ENCODE results near the gene NF1. TPM values are rescaled to one million over a fixed set of nuclear protein-coding genes. Genes with fewer than 3 reads are reported as not detected.

Gene NF1
- total and polyA plus RNA-seq, 2 of the 13 experiments (the other 11 are each of a cell fraction or from before 2014, with no cell fraction given), result 21.5 to 26.5 TPM

- peak; percentile 31; the same call in 1 of the 2 replicates for TF ChIP-seq GABPB1 (CRISPR knock-in tag; IDR thresholded peaks at IDR 0.05)
These were observed 330.7 kb downstream of the NF1 start (continued) for GRCh38 chr17:31425282-31426040.

Small RNA genes within 50 kb of the gene (microRNA-seq; reads per million reads assigned to microRNA genes)
- 2.2 reads per million, percentile 11 among the genes with 10 or more reads in this experiment for gene MIR4733

Small RNA genes within 50 kb of the gene (small RNA-seq; reads per million reads assigned to genes)
- gene MIR4733 (ENCODE audit: insufficient read depth in 2 of 3, insufficient read length in 3 of 3, low read depth in 2 of 3, low replicate concordance in 1 of 3), result 0 to 3.9 (median 0.33) reads per million in 3 experiments

Other genes with a start within 250 kb of the NF1 start
- 20.0 and 32.3 TPM in 2 replicates for gene TEFM, start 188.7 kb upstream of the NF1 start, total RNA-seq (2016; rRNA removed; fragmentation: Illumina TruSeq; extraction: Trizol)
- 5.4 and 7.0 TPM in 2 replicates for gene TEFM, start 188.7 kb upstream of the NF1 start, polyA plus RNA-seq (2011; rRNA removed)
- 0.51 and 0.73 TPM in 2 replicates for gene ADAP2, start 173.0 kb upstream of the NF1 start, total RNA-seq (2016; rRNA removed; fragmentation: Illumina TruSeq; extraction: Trizol)
- 0.39 and 0.70 TPM in 2 replicates for gene ADAP2, start 173.0 kb upstream of the NF1 start, polyA plus RNA-seq (2011; rRNA removed)
- gene RNF135, start 123.9 kb upstream of the NF1 start, total RNA-seq (2016; rRNA removed; fragmentation: Illumina TruSeq; extraction: Trizol), result not detected in 2 replicates
- gene RNF135, start 123.9 kb upstream of the NF1 start, polyA plus RNA-seq (2011; rRNA removed), result not detected in 2 replicates
- not detected in 2 replicates for gene OMG, start 202.3 kb downstream of the NF1 start, total RNA-seq (2016; rRNA removed; fragmentation: Illumina TruSeq; extraction: Trizol)
- not detected in 2 replicates for gene OMG, start 202.3 kb downstream of the NF1 start, polyA plus RNA-seq (2011; rRNA removed)
- not detected in 2 replicates for gene EVI2B, start 219.1 kb downstream of the NF1 start, total RNA-seq (2016; rRNA removed; fragmentation: Illumina TruSeq; extraction: Trizol)
- gene EVI2B, start 219.1 kb downstream of the NF1 start, polyA plus RNA-seq (2011; rRNA removed), result not detected in 2 replicates
- gene EVI2A, start 226.6 kb downstream of the NF1 start, total RNA-seq (2016; rRNA removed; fragmentation: Illumina TruSeq; extraction: Trizol), result not detected in 2 replicates
- gene EVI2A, start 226.6 kb downstream of the NF1 start, polyA plus RNA-seq (2011; rRNA removed), result not detected in 2 replicates